Left ventricle myocardium inferior (tissue), 1 donor: ENCODE results near the gene ZNF652. TPM values are rescaled to one million over a fixed set of nuclear protein-coding genes. Genes with fewer than 3 reads are reported as not detected.

Experiments used
- DNase-seq: peaks from one replicate; pipeline ENCODE4 v3.0.0-alpha.2; 2020
- H3K27ac ChIP-seq: fragments of 200-600 bp; replicated peaks from 2 replicates; pipeline ENCODE4 v1.8.0; 2021
- H3K27me3 ChIP-seq: fragments of 200-600 bp; 2 replicates; pipeline ENCODE4 v1.8.0; 2021; ENCODE audit warnings: low read depth
- H3K36me3 ChIP-seq: fragments of 200-600 bp; 2 replicates; pipeline ENCODE4 v1.8.0; 2021
- H3K4me1 ChIP-seq: fragments of 200-600 bp; 2 replicates; pipeline ENCODE4 v1.8.0; 2021
- H3K4me3 ChIP-seq: fragments of 200-600 bp; 2 replicates; pipeline ENCODE4 v1.8.0; 2021; ENCODE audit warnings: mild to moderate bottlenecking, moderate library complexity
- H3K9me3 ChIP-seq: fragments of 200-600 bp; replicated peaks from 2 replicates; pipeline ENCODE4 v1.8.0; 2021
- CTCF ChIP-seq: fragments of 200-600 bp; IDR thresholded peaks from 2 replicates; pipeline ENCODE4 v1.8.0; 2021; ENCODE audit warnings: antibody characterized with exemption, mild to moderate bottlenecking, borderline replicate concordance
- intact Hi-C: fragments of 100-400 bp; cut with micrococcal nuclease; formaldehyde crosslinking; loops from one replicate; pipeline ENCODE4 v1.11.0; 2022
- total RNA-seq: library from RNA; stranded (reverse); fragmentation: NEBNext Ultra II Directional; extraction: Animal tissue kit (Norgen Biotek cat#: 25700); gene quantifications from one replicate; pipeline ENCODE4 v1.2.1, GENCODE V29; 2021
- donor health status: DM: no; HTN: yes; CAD: no; lungs with severe emphysema.

Gene ZNF652
- total RNA-seq, 1 donor from 2014 or later = 19.2 TPM

- DNase-seq = no peak
- H3K9me3 ChIP-seq = no peaks in the 10 kb centered on the region
- no peak for TF ChIP-seq CTCF
- no peaks in the 10 kb centered on the region for H3K27me3 ChIP-seq
- H3K4me1 ChIP-seq = peaks cover 12% of the 10 kb centered on the region
- H3K4me3 ChIP-seq = no peak overlapping the region
- peaks cover 12% of the 10 kb centered on the region for H3K36me3 ChIP-seq
- intact Hi-C loops = no loop called here
- no peak overlapping the region for H3K27ac ChIP-seq
These were observed 43.5 kb downstream of the ZNF652 start for GRCh38 chr17:49318435-49318965.

GRCh38 chr17:49316889-49317675, 45.0 kb downstream of the ZNF652 start:
- Histone ChIP-seq H3K27me3 (no peaks in the 10 kb centered on the region), H3K36me3 (peaks cover 20% of the 10 kb centered on the region), H3K4me3 (no peak overlapping the region), H3K4me1 (peaks cover 12% of the 10 kb centered on the region), H3K9me3 (no peaks in the 10 kb centered on the region), H3K27ac (peak overlapping the region; percentile 10)
- intact Hi-C loops = loop anchor here (1.0 kb wide), 1 partner anchor 78 kb away; no protein-coding TSS in a partner anchor
- TF ChIP-seq CTCF = no peak
- no peak for DNase-seq

- intact Hi-C loops = loop anchor here (1.0 kb wide), 1 partner anchor 79 kb away; no protein-coding TSS in a partner anchor
- no peaks in the 10 kb centered on the region for H3K27me3 ChIP-seq
- no peak for TF ChIP-seq CTCF
- no peak for DNase-seq
- no peak overlapping the region for H3K4me3 ChIP-seq
- H3K27ac ChIP-seq = peak overlapping the region; percentile 3
- H3K9me3 ChIP-seq = no peaks in the 10 kb centered on the region
- H3K4me1 ChIP-seq = peaks cover 12% of the 10 kb centered on the region
- peaks cover 29% of the 10 kb centered on the region for H3K36me3 ChIP-seq
These were observed 45.8 kb downstream of the ZNF652 start for GRCh38 chr17:49316258-49316570.

- intact Hi-C loops = loop anchor here (1.0 kb wide), 1 partner anchor 80 kb away; no protein-coding TSS in a partner anchor
- no peak overlapping the region for H3K4me3 ChIP-seq
- peak; percentile 91 for TF ChIP-seq CTCF
- DNase-seq = peak; percentile 52
- H3K27me3 ChIP-seq = no peaks in the 10 kb centered on the region
- H3K36me3 ChIP-seq = peaks cover 34% of the 10 kb centered on the region
- H3K9me3 ChIP-seq = no peaks in the 10 kb centered on the region
- peak overlapping the region; percentile 3 for H3K27ac ChIP-seq
- peaks cover 12% of the 10 kb centered on the region for H3K4me1 ChIP-seq
These were observed 46.3 kb downstream of the ZNF652 start for GRCh38 chr17:49315551-49316257.

- no peak for DNase-seq
- H3K27ac ChIP-seq = no peak overlapping the region
- H3K4me3 ChIP-seq = no peak overlapping the region
- no peaks in the 10 kb centered on the region for H3K27me3 ChIP-seq
- intact Hi-C loops = loop anchor here (5.0 kb wide), 1 partner anchor 100 kb away; the partner anchor contains the start of gene PHB1
- TF ChIP-seq CTCF = no peak
- H3K9me3 ChIP-seq = no peaks in the 10 kb centered on the region
- H3K36me3 ChIP-seq = peaks cover 50% of the 10 kb centered on the region
- H3K4me1 ChIP-seq = peaks cover 12% of the 10 kb centered on the region
These were observed 49.3 kb downstream of the ZNF652 start for GRCh38 chr17:49312722-49313121.
